Measurements from ENCODE around the gene FAM210B. TPM values are rescaled to one million over a fixed set of nuclear protein-coding genes. Genes with fewer than 3 reads are reported as not detected.
A peak's percentile ranks its signal among the peaks of the same experiment; 100 is the strongest.

Gene FAM210B
- total and polyA plus RNA-seq, 9 of the 15 experiments (the other 6 are each of a cell fraction or from before 2014, with no cell fraction given): 12.1 to 87.3 (median 47.6) TPM

DNA sequence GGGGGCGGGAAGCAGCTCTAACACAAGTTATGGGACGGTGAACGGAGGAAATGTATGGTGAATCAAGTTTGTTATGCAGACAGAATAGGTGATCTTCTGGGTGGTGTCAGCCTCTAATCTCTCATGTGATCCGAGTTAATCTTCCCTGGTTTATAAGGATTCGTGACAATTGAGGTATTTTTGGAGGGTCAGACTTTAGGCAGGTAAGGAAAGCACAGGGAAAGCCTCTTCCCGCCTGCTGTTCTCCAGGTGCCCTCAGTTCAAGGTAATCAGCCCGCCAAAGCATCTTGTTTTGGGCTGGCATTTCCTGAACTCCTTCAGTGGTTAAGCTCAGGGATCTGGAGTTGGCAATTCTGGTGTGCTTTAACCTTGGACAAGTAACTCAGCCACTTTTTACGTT lies 34.9 kb downstream of the FAM210B start:
- H3K4me1 ChIP-seq (replicated peaks in 1 of 2; ENCODE audit: control insufficient read depth in 2 of 2, insufficient read depth in 2 of 2, low read length in 2 of 2): peaks cover 4 to 12% of the 10 kb centered on the region in 2 experiments; a peak in 3 of 5 replicates
- FAIRE-seq (no peak), DNase-seq (ENCODE audit: extremely low read depth in 1 of 4, low spot score in 3 of 4) (no peak), ATAC-seq (no peak)
- ChIA-PET CTCF (ENCODE audit: low intra/inter-chr PET ratio) (no interaction called here), POLR2A (interaction anchor here (0.6 to 3.0 kb wide), 3 partner anchors 19 to 956 kb away, joined by 3 to 23 read pairs (median 3); partner anchors contain the start of gene CASS4)
- in situ Hi-C loops (cut with MboI) (no loop called here), intact Hi-C loops (cut with micrococcal nuclease) (no loop called here)
- peak overlapping the region; percentile 92 for H3K4me3 ChIP-seq
- WGBS (ENCODE audit: insufficient coverage, low coverage, missing lambda C conversion rate): 15% methylated on average over 7 of the region's 8 CpGs
- peaks cover 87% of the 10 kb centered on the region for H3K79me2 ChIP-seq (ENCODE audit: control insufficient read depth, insufficient read depth, low read length)
- H3K27ac ChIP-seq (ENCODE audit: extremely low read depth, low read depth, low read length): peak overlapping the region; percentile 99
- peak; percentile 62 for TF ChIP-seq SMARCB1 (IDR thresholded peaks at IDR 0.05; ENCODE audit: insufficient read length, low read depth)
- TF ChIP-seq CBX2 (IDR thresholded peaks at IDR 0.05; ENCODE audit: insufficient read depth, low read length, poor library complexity, severe bottlenecking): no peak
- no TSS peak for BruUV-seq (replicated peaks)
- H3K9me1 ChIP-seq (ENCODE audit: control insufficient read depth, insufficient read depth, low read length): peaks cover 3% of the 10 kb centered on the region
- peaks cover 74% of the 10 kb centered on the region for H3K36me3 ChIP-seq (ENCODE audit: control insufficient read depth, insufficient read depth, low read length)
- no peak overlapping the region for H2AFZ ChIP-seq (ENCODE audit: low read depth, low read length)
- no peaks in the 10 kb centered on the region for H3K27me3 ChIP-seq (ENCODE audit: control insufficient read depth in 2 of 2, insufficient read depth in 2 of 2, low read length in 2 of 2)
- peak overlapping the region; percentile 99 for H3K4me2 ChIP-seq (ENCODE audit: insufficient read depth, low read length)
- H4K20me1 ChIP-seq (replicated peaks; ENCODE audit: control insufficient read depth, insufficient read depth, low read length): no peaks in the 10 kb centered on the region
- no peaks in the 10 kb centered on the region for H3K9me3 ChIP-seq (replicated peaks; ENCODE audit: control insufficient read depth, insufficient read depth, low read depth, low read length)
- peak overlapping the region; percentile 80 to 99; a peak in 3 of 4 replicates for H3K9ac ChIP-seq (ENCODE audit: insufficient read depth in 1 of 2, low read depth in 2 of 2, low read length in 2 of 2)

GRCh38 chr20:56395166-56395565 lies 36.4 kb downstream of the FAM210B start:
- H3K36me3 ChIP-seq (ENCODE audit: control insufficient read depth, insufficient read depth, low read length): peaks cover 74% of the 10 kb centered on the region
- intact Hi-C loops (cut with micrococcal nuclease): no loop called here
- 94% methylated on average over 4 of the region's 4 CpGs for WGBS (ENCODE audit: insufficient coverage, low coverage, missing lambda C conversion rate)

More at GRCh38 chr20:56395166-56395565, 36.4 kb downstream of the FAM210B start:
- Histone ChIP-seq H3K27ac (ENCODE audit: extremely low read depth, low read depth, low read length) (no peak overlapping the region), H3K9ac (ENCODE audit: insufficient read depth in 1 of 2, low read depth in 2 of 2, low read length in 2 of 2) (no peak overlapping the region), H3K9me1 (ENCODE audit: control insufficient read depth, insufficient read depth, low read length) (no peaks in the 10 kb centered on the region), H3K4me1 (replicated peaks in 1 of 2; ENCODE audit: control insufficient read depth in 2 of 2, insufficient read depth in 2 of 2, low read length in 2 of 2) (peaks cover 4 to 5% of the 10 kb centered on the region in 2 experiments; a peak in 3 of 5 replicates), H2AFZ (ENCODE audit: low read depth, low read length) (no peak overlapping the region), H3K27me3 (ENCODE audit: control insufficient read depth in 2 of 2, insufficient read depth in 2 of 2, low read length in 2 of 2) (no peaks in the 10 kb centered on the region), H3K4me2 (ENCODE audit: insufficient read depth, low read length) (no peak overlapping the region), H3K9me3 (replicated peaks; ENCODE audit: control insufficient read depth, insufficient read depth, low read depth, low read length) (no peaks in the 10 kb centered on the region), H3K79me2 (ENCODE audit: control insufficient read depth, insufficient read depth, low read length) (peaks cover 86% of the 10 kb centered on the region), H4K20me1 (replicated peaks; ENCODE audit: control insufficient read depth, insufficient read depth, low read length) (0 out of 2 replicates have a peak, but pooled peaks cover 5% of the 10 kb centered on the region), H3K4me3 (no peak overlapping the region)
- TF ChIP-seq ZNF639 (CRISPR knock-in tag; conservative IDR thresholded peaks at IDR 0.05 in 1 of 2, IDR thresholded peaks at IDR 0.05 in 1 of 2) (no peak), ZNF780A (CRISPR knock-in tag; IDR thresholded peaks at IDR 0.05) (no peak), CBX8 (IDR thresholded peaks at IDR 0.05; ENCODE audit: borderline replicate concordance, extremely low read depth, low read depth, low read length, poor library complexity, severe bottlenecking) (no peak), HDGF (IDR thresholded peaks at IDR 0.05) (no peak)
- POLR2A ChIA-PET: interaction anchor here (1.2 to 3.0 kb wide), 5 partner anchors 11 to 32 kb away, joined by 3 to 23 read pairs (median 4); partner anchors contain the start of gene CASS4
- BruUV-seq (replicated peaks): no TSS peak
- in situ Hi-C loops (cut with MboI): no loop called here
- ATAC-seq (no peak), FAIRE-seq (no peak), DNase-seq (ENCODE audit: extremely low read depth in 1 of 4, low spot score in 3 of 4) (no peak)
- CTCF ChIA-PET (ENCODE audit: low intra/inter-chr PET ratio): no interaction called here
